ENCODE measurements around the gene AFG1L. TPM values are rescaled to one million over a fixed set of nuclear protein-coding genes. Genes with fewer than 3 reads are reported as not detected.

AFG1L gene
- total RNA-seq, 1 donor: 4.0 TPM

DNA sequence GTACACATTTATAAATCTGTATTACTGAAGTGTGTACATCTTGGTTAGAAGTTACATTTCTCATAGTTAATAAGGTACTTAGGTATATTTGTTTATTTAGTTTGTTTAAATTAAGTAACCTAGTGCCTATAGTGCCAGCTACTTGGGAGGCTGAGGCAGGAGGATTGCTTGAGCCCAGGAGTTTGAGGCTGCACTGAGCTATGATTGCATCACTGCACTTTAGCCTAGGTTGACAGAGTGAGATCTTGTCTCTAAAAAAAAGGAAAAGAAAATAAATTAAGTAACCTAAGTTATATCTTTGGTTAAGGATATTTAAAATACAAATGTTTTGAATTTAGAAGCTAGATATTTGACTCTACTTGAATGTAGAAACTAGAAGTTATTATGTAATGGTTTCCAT is 9.5 kb upstream of the AFG1L start:
- Histone ChIP-seq H3K27me3 (ENCODE audit: insufficient read depth, low read length) (no peaks in the 10 kb centered on the region), H3K79me2 (ENCODE audit: insufficient read depth, low read length) (no peaks in the 10 kb centered on the region), H3K4me2 (ENCODE audit: insufficient read depth, low read length) (no peak overlapping the region), H4K20me1 (ENCODE audit: insufficient read depth, low read length) (no peaks in the 10 kb centered on the region), H3K27ac (ENCODE audit: low read depth, low read length) (no peak overlapping the region), H3K36me3 (ENCODE audit: insufficient read depth, low read length) (no peaks in the 10 kb centered on the region), H3K4me3 (ENCODE audit: insufficient read depth, low read length) (no peak overlapping the region), H3K4me1 (ENCODE audit: insufficient read depth, low read length) (no peaks in the 10 kb centered on the region), H2AFZ (ENCODE audit: low read length) (no peak overlapping the region), H3K9me3 (ENCODE audit: low read depth, low read length) (no peaks in the 10 kb centered on the region)
- DNase-seq (ENCODE audit: insufficient read length, low spot score, missing footprints): no peak
- TF ChIP-seq, protein P1, sequence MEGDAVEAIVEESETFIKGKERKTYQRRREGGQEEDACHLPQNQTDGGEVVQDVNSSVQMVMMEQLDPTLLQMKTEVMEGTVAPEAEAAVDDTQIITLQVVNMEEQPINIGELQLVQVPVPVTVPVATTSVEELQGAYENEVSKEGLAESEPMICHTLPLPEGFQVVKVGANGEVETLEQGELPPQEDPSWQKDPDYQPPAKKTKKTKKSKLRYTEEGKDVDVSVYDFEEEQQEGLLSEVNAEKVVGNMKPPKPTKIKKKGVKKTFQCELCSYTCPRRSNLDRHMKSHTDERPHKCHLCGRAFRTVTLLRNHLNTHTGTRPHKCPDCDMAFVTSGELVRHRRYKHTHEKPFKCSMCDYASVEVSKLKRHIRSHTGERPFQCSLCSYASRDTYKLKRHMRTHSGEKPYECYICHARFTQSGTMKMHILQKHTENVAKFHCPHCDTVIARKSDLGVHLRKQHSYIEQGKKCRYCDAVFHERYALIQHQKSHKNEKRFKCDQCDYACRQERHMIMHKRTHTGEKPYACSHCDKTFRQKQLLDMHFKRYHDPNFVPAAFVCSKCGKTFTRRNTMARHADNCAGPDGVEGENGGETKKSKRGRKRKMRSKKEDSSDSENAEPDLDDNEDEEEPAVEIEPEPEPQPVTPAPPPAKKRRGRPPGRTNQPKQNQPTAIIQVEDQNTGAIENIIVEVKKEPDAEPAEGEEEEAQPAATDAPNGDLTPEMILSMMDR (IDR thresholded peaks at IDR 0.05; ENCODE audit: extremely low read depth, low read depth, low read length): no peak

DNA sequence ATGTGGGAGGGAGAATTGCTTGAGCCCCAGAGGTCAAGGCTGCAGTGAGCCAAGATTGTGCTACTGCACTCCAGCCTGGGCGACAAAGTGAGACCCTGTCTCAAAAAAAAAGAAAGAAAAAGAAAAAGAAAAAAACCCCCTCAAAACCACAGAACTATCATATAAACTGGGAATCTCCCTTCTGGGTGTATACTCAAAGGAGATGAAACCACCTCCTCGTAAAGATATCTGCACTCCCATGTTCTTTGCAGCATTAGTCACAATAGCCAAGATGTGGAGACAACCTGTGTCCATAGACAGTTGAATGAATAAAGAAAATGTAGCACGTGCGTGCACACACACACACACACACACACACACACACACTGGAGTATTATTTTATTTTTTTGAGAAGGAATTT is 8.5 kb upstream of the AFG1L start:
- TF ChIP-seq, protein P1 (IDR thresholded peaks at IDR 0.05; ENCODE audit: extremely low read depth, low read depth, low read length): no peak
- no peaks in the 10 kb centered on the region for H3K4me1 ChIP-seq (ENCODE audit: insufficient read depth, low read length)
- H2AFZ ChIP-seq (ENCODE audit: low read length): no peak overlapping the region
- no peak overlapping the region for H3K4me2 ChIP-seq (ENCODE audit: insufficient read depth, low read length)
- no peak for DNase-seq (ENCODE audit: insufficient read length, low spot score, missing footprints)
- no peaks in the 10 kb centered on the region for H3K79me2 ChIP-seq (ENCODE audit: insufficient read depth, low read length)
- no peaks in the 10 kb centered on the region for H3K9me3 ChIP-seq (ENCODE audit: low read depth, low read length)
- no peaks in the 10 kb centered on the region for H4K20me1 ChIP-seq (ENCODE audit: insufficient read depth, low read length)
- H3K4me3 ChIP-seq (ENCODE audit: insufficient read depth, low read length): no peak overlapping the region
- no peak overlapping the region for H3K27ac ChIP-seq (ENCODE audit: low read depth, low read length)
- no peaks in the 10 kb centered on the region for H3K27me3 ChIP-seq (ENCODE audit: insufficient read depth, low read length)
- no peaks in the 10 kb centered on the region for H3K36me3 ChIP-seq (ENCODE audit: insufficient read depth, low read length)

DNA sequence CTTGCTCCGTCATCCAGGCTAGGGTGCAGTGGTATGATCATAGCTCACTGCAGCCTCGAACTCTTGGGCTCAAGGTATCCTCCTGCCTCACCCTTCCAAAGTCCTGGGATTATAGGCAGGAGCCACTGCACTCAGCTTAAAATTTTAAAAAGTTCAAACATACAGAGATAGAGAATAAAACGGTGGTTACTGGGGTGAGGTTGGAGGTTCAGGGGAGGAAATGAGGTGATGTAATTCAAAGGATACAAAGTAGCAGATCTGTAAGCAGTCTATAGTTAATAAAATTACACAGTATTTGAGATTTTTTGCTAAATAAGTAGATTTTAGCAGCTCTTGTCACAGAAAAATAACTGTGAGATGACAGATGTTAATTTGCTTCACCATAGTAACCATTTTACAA is 7.5 kb upstream of the AFG1L start:
- Histone ChIP-seq H3K79me2 (ENCODE audit: insufficient read depth, low read length) (no peaks in the 10 kb centered on the region), H3K27me3 (ENCODE audit: insufficient read depth, low read length) (no peaks in the 10 kb centered on the region), H3K4me2 (ENCODE audit: insufficient read depth, low read length) (no peak overlapping the region), H3K27ac (ENCODE audit: low read depth, low read length) (no peak overlapping the region), H4K20me1 (ENCODE audit: insufficient read depth, low read length) (no peaks in the 10 kb centered on the region), H2AFZ (ENCODE audit: low read length) (no peak overlapping the region), H3K9me3 (ENCODE audit: low read depth, low read length) (no peaks in the 10 kb centered on the region), H3K4me1 (ENCODE audit: insufficient read depth, low read length) (no peaks in the 10 kb centered on the region), H3K4me3 (ENCODE audit: insufficient read depth, low read length) (no peak overlapping the region), H3K36me3 (ENCODE audit: insufficient read depth, low read length) (no peaks in the 10 kb centered on the region)
- TF ChIP-seq, protein P1 (IDR thresholded peaks at IDR 0.05; ENCODE audit: extremely low read depth, low read depth, low read length): no peak
- DNase-seq (ENCODE audit: insufficient read length, low spot score, missing footprints): no peak

DNA sequence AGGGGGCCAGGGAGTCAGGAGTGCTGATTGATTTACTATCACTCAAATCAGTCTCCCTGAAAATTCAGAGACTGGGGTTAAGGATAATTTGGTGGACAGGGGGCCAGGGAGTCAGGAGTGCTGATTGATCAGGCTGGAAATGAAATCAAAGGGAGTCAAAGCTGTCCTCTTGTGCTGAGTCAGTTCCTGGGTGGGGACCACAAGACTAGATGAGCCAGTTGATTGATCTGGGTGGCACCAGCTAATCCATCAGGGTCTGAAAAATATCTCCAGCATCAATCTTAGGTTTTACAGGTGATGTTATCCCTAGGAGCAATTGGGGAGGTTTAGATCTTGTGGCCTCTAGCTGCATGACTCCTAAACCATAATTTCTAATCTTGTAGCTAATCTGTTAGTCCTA is 6.1 kb upstream of the AFG1L start:
- no peaks in the 10 kb centered on the region for H3K9me3 ChIP-seq (ENCODE audit: low read depth, low read length)
- TF ChIP-seq, protein P1 (IDR thresholded peaks at IDR 0.05; ENCODE audit: extremely low read depth, low read depth, low read length): no peak

More for the DNA sequence above, 6.1 kb upstream of the AFG1L start:
- Histone ChIP-seq H3K79me2 (ENCODE audit: insufficient read depth, low read length) (no peaks in the 10 kb centered on the region), H4K20me1 (ENCODE audit: insufficient read depth, low read length) (no peaks in the 10 kb centered on the region), H3K27me3 (ENCODE audit: insufficient read depth, low read length) (no peaks in the 10 kb centered on the region), H2AFZ (ENCODE audit: low read length) (no peak overlapping the region), H3K36me3 (ENCODE audit: insufficient read depth, low read length) (no peaks in the 10 kb centered on the region), H3K27ac (ENCODE audit: low read depth, low read length) (no peak overlapping the region), H3K4me2 (ENCODE audit: insufficient read depth, low read length) (no peak overlapping the region), H3K4me1 (ENCODE audit: insufficient read depth, low read length) (no peaks in the 10 kb centered on the region), H3K4me3 (ENCODE audit: insufficient read depth, low read length) (no peak overlapping the region)
- no peak for DNase-seq (ENCODE audit: insufficient read length, low spot score, missing footprints)
